Endothelial cell of umbilical vein (primary cell): Measurements from ENCODE around the gene RTCA. TPM values are rescaled to one million over a fixed set of nuclear protein-coding genes. Genes with fewer than 3 reads are reported as not detected.

Source experiments
- BruUV-seq: library from RNA; stranded (reverse); fragments of 400-500 nt; replicated peaks from 2 replicates; lab custom pipeline; 2021; lab: Mats Ljungman, UMichigan
- CTCF ChIA-PET: fragments of 300-600, 350-600 bp; sonication (Branson Sonifier 250); formaldehyde crosslinking; loops from one replicate; lab custom pipeline; 2021; ENCODE audit warnings: antibody characterized with exemption, inconsistent platforms; lab: Charles Lee
- POLR2A ChIA-PET: fragments of 300-600, 350-600 bp; sonication (Branson Sonifier 250); formaldehyde crosslinking; loops from one replicate; lab custom pipeline; 2021; ENCODE audit warnings: antibody characterized with exemption, inconsistent platforms; lab: Charles Lee
- DNase-seq: peaks from one replicate; pipeline ENCODE4 v3.0.0-alpha.2; 2011; ENCODE audit warnings: low read depth, low spot score
- FAIRE-seq: peaks from 2 replicates; lab custom pipeline; 2011; peaks lifted over from hg19 to GRCh38; lab: Jason Lieb, UNC
- H2AFZ ChIP-seq: 2 replicates; pipeline ENCODE4 v1.6.0; 2012; ENCODE audit warnings: low read depth, low read length, control low read depth, inconsistent platforms
- H3K27ac ChIP-seq: 2 replicates; pipeline ENCODE4 v1.5.1; 2011; ENCODE audit warnings: low read depth, mild to moderate bottlenecking, control low read depth, low read length, moderate library complexity; ENCODE audit not compliant: insufficient read depth
- H3K27me3 ChIP-seq, 2 experiments: 2 replicates each; pipeline versions ENCODE4 v1.6.0 to v1.6.1; 2011; ENCODE audit warnings: low read length in 2 of 2, mixed read lengths in 1 of 2; ENCODE audit not compliant: control insufficient read depth in 2 of 2, insufficient read depth in 2 of 2
- H3K36me3 ChIP-seq, 2 experiments: 2 replicates in 1 of 2; 3 replicates in 1 of 2; pipeline ENCODE4 v1.5.1; 2011; ENCODE audit warnings: low read length in 2 of 2, mild to moderate bottlenecking in 1 of 2, moderate library complexity in 1 of 2; ENCODE audit not compliant: control insufficient read depth in 2 of 2, insufficient read depth in 2 of 2; ENCODE audit errors: extremely low read depth in 1 of 2
- H3K4me1 ChIP-seq: 3 replicates; pipeline ENCODE4 v1.5.1; 2011; ENCODE audit warnings: mild to moderate bottlenecking, low read length; ENCODE audit not compliant: control insufficient read depth, insufficient read depth; ENCODE audit errors: extremely low read depth
- H3K4me2 ChIP-seq: 2 replicates; pipeline ENCODE4 v1.6.1; 2011; ENCODE audit warnings: low read length, control low read depth, mixed read lengths; ENCODE audit not compliant: insufficient read depth
- H3K4me3 ChIP-seq, 3 experiments: fragments of 200-600 bp in 1 of 3; sonication (generic), shearing (Covaris generic) in 1 of 3; replicated peaks in 1 of 3; 2 replicates each; pipeline ENCODE4 v1.5.1; 2011 to 2016; ENCODE audit warnings: control low read depth in 3 of 3, low read length in 3 of 3, mild to moderate bottlenecking in 2 of 3, inconsistent platforms in 1 of 3, low read depth in 1 of 3, moderate library complexity in 1 of 3; ENCODE audit not compliant: insufficient read depth in 1 of 3
- H3K79me2 ChIP-seq: 2 replicates; pipeline ENCODE4 v1.6.0; 2012; ENCODE audit warnings: low read length, inconsistent platforms; ENCODE audit not compliant: control insufficient read depth, insufficient read depth
- H3K9ac ChIP-seq: replicated peaks from 2 replicates; pipeline ENCODE3; 2011; ENCODE audit warnings: low read length, control low read depth; ENCODE audit not compliant: insufficient read depth; ENCODE audit errors: extremely low read depth
- H3K9me1 ChIP-seq: replicated peaks from 3 replicates; pipeline ENCODE4 v1.6.0; 2011; ENCODE audit warnings: mild to moderate bottlenecking, low read length; ENCODE audit not compliant: control insufficient read depth, insufficient read depth; ENCODE audit errors: extremely low read depth
- H3K9me3 ChIP-seq: replicated peaks from 2 replicates; pipeline ENCODE4 v1.5.1; 2012; ENCODE audit warnings: low read length, inconsistent platforms; ENCODE audit not compliant: control insufficient read depth, insufficient read depth
- H4K20me1 ChIP-seq: replicated peaks from 2 replicates; pipeline ENCODE3; 2011; ENCODE audit warnings: mild to moderate bottlenecking, low read length; ENCODE audit not compliant: control insufficient read depth, insufficient read depth; ENCODE audit errors: extremely low read depth
- EZH2 ChIP-seq: IDR thresholded peaks from 2 replicates; pipeline ENCODE4 v1.6.1; 2012; ENCODE audit warnings: borderline replicate concordance, low read depth, mild to moderate bottlenecking, moderate library complexity, low read length, inconsistent platforms; ENCODE audit not compliant: severe bottlenecking
- FOS ChIP-seq: IDR thresholded peaks from 2 replicates; pipeline ENCODE4 v1.6.1; 2011; ENCODE audit warnings: mild to moderate bottlenecking, low read length, moderate library complexity, borderline replicate concordance; ENCODE audit not compliant: insufficient read depth
- JUN ChIP-seq: IDR thresholded peaks from 2 replicates; pipeline ENCODE4 v1.6.1; 2011; ENCODE audit warnings: borderline replicate concordance, low read depth; ENCODE audit not compliant: insufficient read length, insufficient read depth
- MYC ChIP-seq: IDR thresholded peaks from one replicate; pipeline ENCODE4 v1.6.1; 2011; ENCODE audit warnings: mild to moderate bottlenecking, low read depth, low read length
- POLR2A ChIP-seq: IDR thresholded peaks from 2 replicates; pipeline ENCODE4 v1.6.1; 2012; ENCODE audit warnings: low read depth, mild to moderate bottlenecking, control low read depth, low read length
- POLR2AphosphoS5 ChIP-seq: IDR thresholded peaks from 2 replicates; pipeline ENCODE4 v1.6.1; 2012; ENCODE audit warnings: low read depth, mild to moderate bottlenecking, control low read depth, low read length, moderate library complexity; ENCODE audit not compliant: insufficient read depth
- dilution Hi-C: fragments of 300-500 bp; cut with MboI; formaldehyde crosslinking; loops from one replicate; pipeline ENCODE4 v1.15.0; 2019; ENCODE audit warnings: low sequenced_read_pairs; ENCODE audit not compliant: extremely low pct_ligation_motif_present
- intact Hi-C: fragments of 100-400 bp; cut with micrococcal nuclease; formaldehyde crosslinking; loops from one replicate; pipeline ENCODE4 v1.10.0; 2022
- polyA plus RNA-seq, 4 experiments: library from polyadenylated mRNA; depleted of rRNA in 3 of 4; stranded (reverse) in 3 of 4; unstranded in 1 of 4; fragments of >200 nt; gene quantifications; 2 replicates each; pipeline versions ENCODE4 v1.2.1 to v1.2.3, GENCODE V29; 2011 to 2012; ENCODE audit warnings: missing spikeins in 1 of 4
- total RNA-seq: library from RNA; stranded (reverse); gene quantifications from 2 replicates; pipeline ENCODE4 v1.2.3, GENCODE V29; 2021
- TF ChIP-seq, protein P1 (sequence below), 2 donors: IDR thresholded peaks; 1 replicate in 1 of 2; 2 replicates in 1 of 2; pipeline ENCODE4 v1.5.1; 2011; ENCODE audit warnings: low read length in 2 of 2, mild to moderate bottlenecking in 2 of 2, moderate library complexity in 2 of 2, control low read depth in 1 of 2, inconsistent platforms in 1 of 2, low read depth in 1 of 2; ENCODE audit not compliant: insufficient read depth in 1 of 2; ENCODE audit errors: extremely low read depth in 1 of 2

Gene RTCA
- total and polyA plus RNA-seq, 2 donors (not counting 3 experiments of a cell fraction or from before 2014, with no cell fraction given), result 20.3 to 46.6 TPM

DNA sequence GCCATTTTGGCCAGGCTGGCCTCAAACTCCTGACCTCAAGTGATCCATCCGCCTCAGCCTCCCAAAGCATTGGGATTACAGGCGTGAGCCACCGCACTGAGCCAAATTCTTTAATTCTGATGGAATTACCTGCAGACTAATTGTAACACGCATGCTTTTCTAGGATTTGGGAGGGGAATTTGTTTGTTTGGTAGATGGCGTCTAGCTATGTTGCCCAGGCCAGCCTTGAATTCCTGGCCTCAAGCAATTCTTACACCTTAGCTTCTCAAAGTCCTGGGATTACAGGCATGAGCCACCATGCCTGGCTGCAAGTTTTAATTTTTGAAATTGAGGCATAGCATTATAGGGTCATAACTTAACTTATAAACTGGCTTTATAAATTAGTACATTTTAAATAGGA lies 18.6 kb downstream of the RTCA start:
- Histone ChIP-seq H3K36me3 (peaks cover 9 to 32% of the 10 kb centered on the region in 2 experiments), H3K79me2 (peaks cover 6% of the 10 kb centered on the region), H3K27me3 (no peaks in the 10 kb centered on the region), H3K4me1 (peaks cover 1% of the 10 kb centered on the region), H3K4me3 (no peak overlapping the region), H3K9me3 (no peaks in the 10 kb centered on the region), H3K9ac (no peak overlapping the region), H3K9me1 (no peaks in the 10 kb centered on the region), H2AFZ (no peak overlapping the region), H3K4me2 (no peak overlapping the region), H3K27ac (no peak overlapping the region), H4K20me1 (no peaks in the 10 kb centered on the region)
- intact Hi-C loops (no loop called here), dilution Hi-C loops (no loop called here)
- ChIA-PET POLR2A (no interaction called here), CTCF (interaction anchor here (1.3 kb wide), 1 partner anchor 175 kb away, joined by 4 read pairs; no protein-coding TSS in a partner anchor)
- TF ChIP-seq MYC (no peak), JUN (no peak), FOS (no peak), POLR2A (no peak), EZH2 (no peak), POLR2AphosphoS5 (no peak)
- TF ChIP-seq, protein P1, sequence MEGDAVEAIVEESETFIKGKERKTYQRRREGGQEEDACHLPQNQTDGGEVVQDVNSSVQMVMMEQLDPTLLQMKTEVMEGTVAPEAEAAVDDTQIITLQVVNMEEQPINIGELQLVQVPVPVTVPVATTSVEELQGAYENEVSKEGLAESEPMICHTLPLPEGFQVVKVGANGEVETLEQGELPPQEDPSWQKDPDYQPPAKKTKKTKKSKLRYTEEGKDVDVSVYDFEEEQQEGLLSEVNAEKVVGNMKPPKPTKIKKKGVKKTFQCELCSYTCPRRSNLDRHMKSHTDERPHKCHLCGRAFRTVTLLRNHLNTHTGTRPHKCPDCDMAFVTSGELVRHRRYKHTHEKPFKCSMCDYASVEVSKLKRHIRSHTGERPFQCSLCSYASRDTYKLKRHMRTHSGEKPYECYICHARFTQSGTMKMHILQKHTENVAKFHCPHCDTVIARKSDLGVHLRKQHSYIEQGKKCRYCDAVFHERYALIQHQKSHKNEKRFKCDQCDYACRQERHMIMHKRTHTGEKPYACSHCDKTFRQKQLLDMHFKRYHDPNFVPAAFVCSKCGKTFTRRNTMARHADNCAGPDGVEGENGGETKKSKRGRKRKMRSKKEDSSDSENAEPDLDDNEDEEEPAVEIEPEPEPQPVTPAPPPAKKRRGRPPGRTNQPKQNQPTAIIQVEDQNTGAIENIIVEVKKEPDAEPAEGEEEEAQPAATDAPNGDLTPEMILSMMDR (IDR thresholded peaks at IDR 0.05; ENCODE audit: extremely low read depth in 1 of 2, insufficient read depth in 1 of 2, low read depth in 1 of 2, low read length in 2 of 2), result no peak
- FAIRE-seq, result no peak
- BruUV-seq, result no TSS peak
- DNase-seq, result no peak
